Measurements from ENCODE around the gene SPACA9.

DNA sequence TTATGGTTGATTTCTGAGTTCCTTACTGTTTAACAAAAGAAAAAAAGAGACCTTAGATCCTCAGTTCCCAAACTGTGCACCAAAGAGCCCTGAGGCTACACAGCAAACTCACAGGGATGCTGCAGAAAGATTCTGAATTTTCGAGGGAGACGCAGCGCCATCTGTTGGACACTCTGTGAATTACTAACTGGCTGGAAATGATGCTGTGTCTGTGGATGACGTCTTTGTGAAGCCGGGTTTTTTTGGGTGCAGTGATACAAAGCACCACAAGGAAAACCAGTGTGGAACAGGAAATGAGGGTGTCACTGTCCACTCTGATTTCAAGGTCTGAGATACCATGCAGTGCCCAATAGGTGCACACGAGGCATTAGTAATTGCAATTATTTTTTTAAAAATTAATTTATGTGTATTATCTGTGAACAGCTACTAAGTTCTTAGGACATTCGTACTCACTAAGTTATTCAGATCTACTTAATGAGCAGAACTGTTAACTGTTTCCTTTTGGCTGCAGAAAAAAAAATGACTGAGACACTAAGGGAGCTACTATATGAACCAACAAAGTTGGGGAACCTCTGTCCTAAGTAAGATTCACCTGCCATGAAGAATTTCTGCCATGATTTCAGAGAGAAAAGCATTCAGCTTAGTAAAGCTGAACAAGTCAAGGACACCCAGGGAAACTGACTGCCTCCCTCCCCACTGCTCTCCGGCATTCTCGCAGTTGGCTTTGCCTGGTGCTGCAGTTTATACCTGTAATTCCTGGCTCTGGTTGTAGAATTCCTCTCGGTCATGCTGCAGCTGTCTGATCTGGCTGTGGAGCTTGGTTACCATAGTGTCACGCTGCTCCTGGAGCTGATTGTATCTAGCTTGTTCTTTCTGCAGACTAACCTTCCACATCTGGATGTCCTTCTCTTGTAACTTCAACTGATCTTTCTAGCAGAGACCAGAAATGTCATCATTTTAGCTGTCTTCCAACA, 23.4 kb downstream of the SPACA9 start:
- TF ChIP-seq, protein P1, sequence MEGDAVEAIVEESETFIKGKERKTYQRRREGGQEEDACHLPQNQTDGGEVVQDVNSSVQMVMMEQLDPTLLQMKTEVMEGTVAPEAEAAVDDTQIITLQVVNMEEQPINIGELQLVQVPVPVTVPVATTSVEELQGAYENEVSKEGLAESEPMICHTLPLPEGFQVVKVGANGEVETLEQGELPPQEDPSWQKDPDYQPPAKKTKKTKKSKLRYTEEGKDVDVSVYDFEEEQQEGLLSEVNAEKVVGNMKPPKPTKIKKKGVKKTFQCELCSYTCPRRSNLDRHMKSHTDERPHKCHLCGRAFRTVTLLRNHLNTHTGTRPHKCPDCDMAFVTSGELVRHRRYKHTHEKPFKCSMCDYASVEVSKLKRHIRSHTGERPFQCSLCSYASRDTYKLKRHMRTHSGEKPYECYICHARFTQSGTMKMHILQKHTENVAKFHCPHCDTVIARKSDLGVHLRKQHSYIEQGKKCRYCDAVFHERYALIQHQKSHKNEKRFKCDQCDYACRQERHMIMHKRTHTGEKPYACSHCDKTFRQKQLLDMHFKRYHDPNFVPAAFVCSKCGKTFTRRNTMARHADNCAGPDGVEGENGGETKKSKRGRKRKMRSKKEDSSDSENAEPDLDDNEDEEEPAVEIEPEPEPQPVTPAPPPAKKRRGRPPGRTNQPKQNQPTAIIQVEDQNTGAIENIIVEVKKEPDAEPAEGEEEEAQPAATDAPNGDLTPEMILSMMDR (IDR thresholded peaks at IDR 0.05): peak in 1 of 3 donors; percentile 87
- no peak for TF ChIP-seq POLR2A (IDR thresholded peaks at IDR 0.05)
